Fibroblast of mammary gland (primary cell): ENCODE results near the gene CRACDL.

Experiments
- DNase-seq: peaks from one replicate; pipeline ENCODE4 v3.0.0-alpha.2; 2010; ENCODE audit warnings: low read depth
- H3K4me3 ChIP-seq: 2 replicates; pipeline ENCODE4 v1.5.1; 2011; ENCODE audit warnings: low read depth, mild to moderate bottlenecking, low read length, moderate library complexity; ENCODE audit not compliant: control insufficient read depth
- TF ChIP-seq, protein P1 (sequence below): conservative IDR thresholded peaks from 2 replicates; pipeline ENCODE4 v1.5.1; 2011; ENCODE audit warnings: low read depth, low read length, inconsistent platforms; ENCODE audit not compliant: control insufficient read depth, insufficient read depth

CRACDL gene, protein sequence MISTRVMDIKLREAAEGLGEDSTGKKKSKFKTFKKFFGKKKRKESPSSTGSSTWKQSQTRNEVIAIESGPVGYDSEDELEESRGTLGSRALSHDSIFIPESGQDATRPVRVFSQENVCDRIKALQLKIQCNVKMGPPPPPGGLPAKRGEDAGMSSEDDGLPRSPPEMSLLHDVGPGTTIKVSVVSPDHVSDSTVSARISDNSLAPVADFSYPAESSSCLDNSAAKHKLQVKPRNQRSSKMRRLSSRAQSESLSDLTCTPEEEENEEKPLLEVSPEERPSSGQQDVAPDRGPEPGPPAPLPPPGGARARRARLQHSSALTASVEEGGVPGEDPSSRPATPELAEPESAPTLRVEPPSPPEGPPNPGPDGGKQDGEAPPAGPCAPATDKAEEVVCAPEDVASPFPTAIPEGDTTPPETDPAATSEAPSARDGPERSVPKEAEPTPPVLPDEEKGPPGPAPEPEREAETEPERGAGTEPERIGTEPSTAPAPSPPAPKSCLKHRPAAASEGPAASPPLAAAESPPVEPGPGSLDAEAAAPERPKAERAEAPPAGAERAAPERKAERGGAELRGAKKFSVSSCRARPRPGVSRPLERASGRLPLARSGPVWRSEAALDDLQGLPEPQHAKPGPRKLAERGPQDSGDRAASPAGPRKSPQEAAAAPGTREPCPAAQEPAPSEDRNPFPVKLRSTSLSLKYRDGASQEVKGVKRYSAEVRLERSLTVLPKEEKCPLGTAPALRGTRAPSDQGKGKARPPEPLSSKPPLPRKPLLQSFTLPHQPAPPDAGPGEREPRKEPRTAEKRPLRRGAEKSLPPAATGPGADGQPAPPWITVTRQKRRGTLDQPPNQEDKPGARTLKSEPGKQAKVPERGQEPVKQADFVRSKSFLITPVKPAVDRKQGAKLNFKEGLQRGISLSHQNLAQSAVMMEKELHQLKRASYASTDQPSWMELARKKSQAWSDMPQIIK

GRCh38 chr2:98935777-98936352 lies at the start of gene CRACDL:
TSS of gene CRACDL (minus strand) at chr2:98936225. CDS start at chr2:98846800, 89,425 bp downstream.
- TF ChIP-seq, protein P1, sequence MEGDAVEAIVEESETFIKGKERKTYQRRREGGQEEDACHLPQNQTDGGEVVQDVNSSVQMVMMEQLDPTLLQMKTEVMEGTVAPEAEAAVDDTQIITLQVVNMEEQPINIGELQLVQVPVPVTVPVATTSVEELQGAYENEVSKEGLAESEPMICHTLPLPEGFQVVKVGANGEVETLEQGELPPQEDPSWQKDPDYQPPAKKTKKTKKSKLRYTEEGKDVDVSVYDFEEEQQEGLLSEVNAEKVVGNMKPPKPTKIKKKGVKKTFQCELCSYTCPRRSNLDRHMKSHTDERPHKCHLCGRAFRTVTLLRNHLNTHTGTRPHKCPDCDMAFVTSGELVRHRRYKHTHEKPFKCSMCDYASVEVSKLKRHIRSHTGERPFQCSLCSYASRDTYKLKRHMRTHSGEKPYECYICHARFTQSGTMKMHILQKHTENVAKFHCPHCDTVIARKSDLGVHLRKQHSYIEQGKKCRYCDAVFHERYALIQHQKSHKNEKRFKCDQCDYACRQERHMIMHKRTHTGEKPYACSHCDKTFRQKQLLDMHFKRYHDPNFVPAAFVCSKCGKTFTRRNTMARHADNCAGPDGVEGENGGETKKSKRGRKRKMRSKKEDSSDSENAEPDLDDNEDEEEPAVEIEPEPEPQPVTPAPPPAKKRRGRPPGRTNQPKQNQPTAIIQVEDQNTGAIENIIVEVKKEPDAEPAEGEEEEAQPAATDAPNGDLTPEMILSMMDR, result no peak
- peak within 1 kb of the TSS; percentile 25 for H3K4me3 ChIP-seq
- no peak for DNase-seq

- DNase-seq, result no peak
- TF ChIP-seq, protein P1, result no peak
- H3K4me3 ChIP-seq, result no peak overlapping the region
Measured at GRCh38 chr2:98975611-98976010, 39.6 kb upstream of the CRACDL start.

DNA sequence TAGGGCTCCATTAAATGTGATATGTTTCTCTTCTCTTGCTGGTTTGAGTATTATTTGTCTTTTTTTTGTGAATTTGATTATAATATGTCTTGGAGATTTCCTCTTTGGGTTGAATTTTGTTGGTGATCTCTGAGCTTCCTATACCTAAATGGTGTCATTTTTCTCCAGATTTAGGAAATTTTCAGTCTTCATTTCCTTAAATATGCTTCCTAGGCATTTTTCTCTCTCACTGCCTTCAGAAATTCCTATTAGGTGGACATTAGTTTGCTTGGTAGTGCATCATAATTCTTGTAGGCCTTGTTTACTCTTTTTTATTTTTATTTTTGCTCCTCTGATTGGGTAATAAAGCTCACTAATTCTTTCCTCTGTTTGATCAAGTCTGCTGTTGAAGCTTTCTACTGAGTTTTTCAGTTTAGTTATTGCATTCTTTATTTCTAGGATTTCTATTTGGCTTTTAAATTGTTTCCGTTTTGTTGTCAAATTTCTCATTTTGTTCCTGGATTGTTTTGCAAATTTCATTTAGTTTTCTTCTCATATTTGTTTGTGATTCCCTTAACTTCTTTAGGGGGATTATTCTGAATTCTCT lies 36.6 kb upstream of the CRACDL start:
- H3K4me3 ChIP-seq, result no peak overlapping the region
- TF ChIP-seq, protein P1, result no peak
- no peak for DNase-seq

DNA sequence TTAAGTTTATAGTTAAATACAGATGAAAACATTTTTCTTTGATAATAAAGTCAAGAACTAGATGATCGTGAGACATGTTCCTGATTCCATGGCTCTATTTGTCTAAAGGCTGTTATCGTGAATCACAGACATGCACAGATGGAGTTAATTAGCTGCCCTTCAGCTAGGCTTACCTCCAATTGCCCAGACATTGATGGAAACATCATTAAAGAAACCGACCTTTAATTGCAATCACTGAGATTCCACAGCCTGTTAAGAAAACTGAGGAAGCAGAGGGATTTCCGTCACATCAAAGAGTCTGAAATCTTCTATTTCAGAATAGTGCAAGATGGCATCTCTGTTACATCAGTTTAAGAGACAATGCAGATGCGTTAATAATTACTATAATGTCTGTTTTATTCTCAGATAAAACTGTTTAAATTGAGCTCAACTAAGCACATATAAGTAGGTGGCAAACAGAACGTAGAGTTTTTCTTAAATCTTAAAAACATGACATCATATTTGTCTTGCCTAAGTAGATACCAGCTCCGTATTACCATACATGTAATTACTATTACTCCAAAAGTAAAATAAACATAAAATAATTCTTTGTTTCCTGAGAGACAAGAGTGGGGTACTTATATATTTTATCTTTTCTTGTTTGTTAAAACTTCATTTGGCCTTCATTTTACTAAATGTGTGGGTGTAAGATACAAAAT lies 23.9 kb upstream of the CRACDL start:
- peak; percentile 52 for DNase-seq
- no peak overlapping the region for H3K4me3 ChIP-seq
- TF ChIP-seq, protein P1, result no peak

GRCh38 chr2:98952966-98953365 lies 16.9 kb upstream of the CRACDL start:
- TF ChIP-seq, protein P1, result no peak
- H3K4me3 ChIP-seq, result no peak overlapping the region
- peak; percentile 42 for DNase-seq
